ENCODE measurements around the gene PRDM16.

The PRDM16 gene

DNA sequence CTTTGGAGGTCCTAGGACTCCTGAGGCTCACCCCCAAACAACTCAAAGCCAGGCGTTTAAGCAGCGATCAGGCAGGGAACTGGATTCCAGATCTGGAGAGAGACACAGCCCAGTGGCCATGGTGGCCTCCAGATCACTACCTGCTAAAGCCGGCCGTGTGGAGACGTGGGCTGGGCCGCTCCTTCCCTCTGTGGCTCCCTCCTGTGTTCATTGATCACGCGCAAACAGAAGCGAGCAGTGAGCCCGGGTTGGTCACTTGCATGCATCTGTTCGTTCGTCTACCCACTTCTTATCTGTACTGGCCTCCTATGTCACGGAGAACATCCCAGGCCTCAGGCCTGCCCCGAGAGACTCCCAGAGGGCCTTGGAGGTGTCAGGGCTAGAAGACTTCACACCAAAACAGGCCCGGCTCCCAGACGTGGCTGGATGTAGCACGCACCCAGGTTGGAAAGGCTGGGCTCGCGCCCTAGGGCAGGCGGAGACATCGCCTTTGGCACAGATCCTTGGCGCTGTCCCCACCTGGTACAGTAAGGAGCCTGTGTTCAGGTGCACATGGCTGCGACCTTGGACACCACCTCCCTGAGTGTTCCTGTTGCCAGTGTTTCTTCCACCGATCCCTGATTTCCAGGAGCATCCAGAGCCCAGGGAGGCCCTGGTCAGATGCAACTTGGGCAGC lies 308.7 kb downstream of the PRDM16 start:
- Histone ChIP-seq H2AFZ (ENCODE audit: low read length) (no peak overlapping the region), H3K9me3 (ENCODE audit: low read length) (no peaks in the 10 kb centered on the region), H3K4me2 (ENCODE audit: low read length) (no peak overlapping the region), H3K4me3 (ENCODE audit: low read depth, low read length, poor library complexity, severe bottlenecking) (no peak overlapping the region), H3K4me1 (ENCODE audit: insufficient read depth, low read length, severe bottlenecking) (no peaks in the 10 kb centered on the region), H3K27ac (ENCODE audit: low read depth, low read length, poor library complexity, severe bottlenecking) (no peak overlapping the region), H3K27me3 (ENCODE audit: insufficient read depth, low read length) (no peaks in the 10 kb centered on the region), H4K20me1 (ENCODE audit: insufficient read depth, low read length) (no peaks in the 10 kb centered on the region), H3K36me3 (ENCODE audit: insufficient read depth, low read length) (no peaks in the 10 kb centered on the region), H3K79me2 (ENCODE audit: insufficient read depth, low read length) (no peaks in the 10 kb centered on the region), H3F3A (ENCODE audit: insufficient read depth, low read length) (no peaks in the 10 kb centered on the region), H3K9me2 (ENCODE audit: low read depth, low read length) (no peaks in the 10 kb centered on the region), H3K9ac (ENCODE audit: low read length) (no peak overlapping the region)
- TF ChIP-seq EZH2 (IDR thresholded peaks at IDR 0.05; ENCODE audit: borderline replicate concordance, low read length), result no peak
- TF ChIP-seq, protein P1, sequence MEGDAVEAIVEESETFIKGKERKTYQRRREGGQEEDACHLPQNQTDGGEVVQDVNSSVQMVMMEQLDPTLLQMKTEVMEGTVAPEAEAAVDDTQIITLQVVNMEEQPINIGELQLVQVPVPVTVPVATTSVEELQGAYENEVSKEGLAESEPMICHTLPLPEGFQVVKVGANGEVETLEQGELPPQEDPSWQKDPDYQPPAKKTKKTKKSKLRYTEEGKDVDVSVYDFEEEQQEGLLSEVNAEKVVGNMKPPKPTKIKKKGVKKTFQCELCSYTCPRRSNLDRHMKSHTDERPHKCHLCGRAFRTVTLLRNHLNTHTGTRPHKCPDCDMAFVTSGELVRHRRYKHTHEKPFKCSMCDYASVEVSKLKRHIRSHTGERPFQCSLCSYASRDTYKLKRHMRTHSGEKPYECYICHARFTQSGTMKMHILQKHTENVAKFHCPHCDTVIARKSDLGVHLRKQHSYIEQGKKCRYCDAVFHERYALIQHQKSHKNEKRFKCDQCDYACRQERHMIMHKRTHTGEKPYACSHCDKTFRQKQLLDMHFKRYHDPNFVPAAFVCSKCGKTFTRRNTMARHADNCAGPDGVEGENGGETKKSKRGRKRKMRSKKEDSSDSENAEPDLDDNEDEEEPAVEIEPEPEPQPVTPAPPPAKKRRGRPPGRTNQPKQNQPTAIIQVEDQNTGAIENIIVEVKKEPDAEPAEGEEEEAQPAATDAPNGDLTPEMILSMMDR (IDR thresholded peaks at IDR 0.05; ENCODE audit: low read length), result no peak

GRCh38 chr1:3378411-3379208 lies 309.6 kb downstream of the PRDM16 start:
- H3K79me2 ChIP-seq (ENCODE audit: insufficient read depth, low read length), result no peaks in the 10 kb centered on the region
- no peaks in the 10 kb centered on the region for H4K20me1 ChIP-seq (ENCODE audit: insufficient read depth, low read length)
- no peaks in the 10 kb centered on the region for H3K4me1 ChIP-seq (ENCODE audit: insufficient read depth, low read length, severe bottlenecking)
- H3K9me2 ChIP-seq (ENCODE audit: low read depth, low read length), result no peaks in the 10 kb centered on the region
- no peak overlapping the region for H3K4me3 ChIP-seq (ENCODE audit: low read depth, low read length, poor library complexity, severe bottlenecking)
- H3K27me3 ChIP-seq (ENCODE audit: insufficient read depth, low read length), result no peaks in the 10 kb centered on the region
- H3K4me2 ChIP-seq (ENCODE audit: low read length), result no peak overlapping the region
- TF ChIP-seq EZH2 (IDR thresholded peaks at IDR 0.05; ENCODE audit: borderline replicate concordance, low read length), result no peak
- TF ChIP-seq, protein P1 (IDR thresholded peaks at IDR 0.05; ENCODE audit: low read length), result no peak
- no peaks in the 10 kb centered on the region for H3K9me3 ChIP-seq (ENCODE audit: low read length)
- H2AFZ ChIP-seq (ENCODE audit: low read length), result no peak overlapping the region
- no peaks in the 10 kb centered on the region for H3K36me3 ChIP-seq (ENCODE audit: insufficient read depth, low read length)
- no peaks in the 10 kb centered on the region for H3F3A ChIP-seq (ENCODE audit: insufficient read depth, low read length)
- no peak overlapping the region for H3K9ac ChIP-seq (ENCODE audit: low read length)
- H3K27ac ChIP-seq (ENCODE audit: low read depth, low read length, poor library complexity, severe bottlenecking), result no peak overlapping the region

GRCh38 chr1:3379934-3380333 lies 310.9 kb downstream of the PRDM16 start:
- no peaks in the 10 kb centered on the region for H3K4me1 ChIP-seq (ENCODE audit: insufficient read depth, low read length, severe bottlenecking)
- H3K4me2 ChIP-seq (ENCODE audit: low read length), result no peak overlapping the region
- H3K79me2 ChIP-seq (ENCODE audit: insufficient read depth, low read length), result no peaks in the 10 kb centered on the region
- H4K20me1 ChIP-seq (ENCODE audit: insufficient read depth, low read length), result no peaks in the 10 kb centered on the region
- no peaks in the 10 kb centered on the region for H3K36me3 ChIP-seq (ENCODE audit: insufficient read depth, low read length)
- no peaks in the 10 kb centered on the region for H3K9me3 ChIP-seq (ENCODE audit: low read length)
- H3K9me2 ChIP-seq (ENCODE audit: low read depth, low read length), result no peaks in the 10 kb centered on the region
- H3F3A ChIP-seq (ENCODE audit: insufficient read depth, low read length), result no peaks in the 10 kb centered on the region
- TF ChIP-seq, protein P1 (IDR thresholded peaks at IDR 0.05; ENCODE audit: low read length), result no peak
- TF ChIP-seq EZH2 (IDR thresholded peaks at IDR 0.05; ENCODE audit: borderline replicate concordance, low read length), result no peak
- H3K9ac ChIP-seq (ENCODE audit: low read length), result no peak overlapping the region
- no peak overlapping the region for H3K4me3 ChIP-seq (ENCODE audit: low read depth, low read length, poor library complexity, severe bottlenecking)
- no peak overlapping the region for H3K27ac ChIP-seq (ENCODE audit: low read depth, low read length, poor library complexity, severe bottlenecking)
- no peaks in the 10 kb centered on the region for H3K27me3 ChIP-seq (ENCODE audit: insufficient read depth, low read length)
- H2AFZ ChIP-seq (ENCODE audit: low read length), result no peak overlapping the region

Data from OCI-LY1 (cell line).